NCI-H226 (cell line): ENCODE data around the gene CRYGC.

Source experiments
- DNase-seq: peaks from one replicate; pipeline ENCODE4 v3.0.0-alpha.2; 2015

Gene CRYGC

DNA sequence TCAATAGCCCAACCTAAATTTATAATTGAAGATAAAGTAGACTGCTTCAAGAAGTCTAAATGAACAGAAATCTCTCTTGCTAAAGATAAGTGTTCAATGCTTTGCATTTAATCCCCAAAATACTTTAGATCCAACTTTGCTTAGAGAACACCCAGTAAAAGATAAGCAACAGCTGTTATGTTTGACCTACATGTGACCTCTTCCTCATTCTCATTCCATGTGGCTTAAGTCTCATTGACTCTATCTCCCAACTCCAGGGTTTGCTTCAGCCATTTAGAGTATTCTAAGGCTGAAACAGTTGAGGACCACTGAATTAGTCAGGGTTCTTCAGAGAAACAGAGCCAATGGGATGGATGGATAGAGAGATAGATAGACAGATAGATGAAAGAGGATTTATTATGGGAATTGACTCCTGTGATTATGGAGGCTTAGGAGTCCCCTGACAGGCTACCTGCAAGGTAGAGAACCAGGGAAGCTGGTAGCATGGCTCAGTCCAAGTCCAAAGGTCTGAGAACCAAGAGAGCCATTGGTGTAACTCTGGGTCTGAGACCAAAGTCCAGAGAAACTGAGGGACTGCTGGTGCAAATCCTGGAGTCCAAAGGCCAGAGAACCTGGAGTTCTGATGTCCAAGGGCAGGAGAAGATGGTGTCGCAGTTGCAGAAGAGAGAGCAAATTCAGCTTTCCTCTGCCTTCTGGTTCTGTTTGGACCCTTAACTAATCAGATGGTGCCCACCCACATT is 37.4 kb downstream of the CRYGC start:
- no peak for DNase-seq

DNA sequence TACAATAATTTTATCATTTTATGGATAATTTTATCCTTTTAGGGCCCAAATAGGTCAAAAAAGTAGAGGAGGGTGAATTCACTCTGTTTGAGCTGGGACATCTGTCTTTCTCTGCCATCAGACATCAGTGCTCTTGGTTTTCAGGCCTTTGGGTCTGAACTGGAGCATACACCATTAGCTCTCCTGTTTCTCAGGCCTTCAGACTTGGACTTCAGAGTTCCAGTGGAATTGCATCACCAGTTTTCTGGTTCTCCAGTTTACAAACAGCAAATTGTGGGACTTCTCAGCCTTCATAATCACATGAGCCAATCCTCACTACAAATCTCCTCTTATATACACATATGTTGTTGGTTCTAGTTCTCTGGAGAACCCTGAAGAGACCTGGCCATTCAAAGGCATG is 39.2 kb downstream of the CRYGC start:
- DNase-seq = no peak

DNA sequence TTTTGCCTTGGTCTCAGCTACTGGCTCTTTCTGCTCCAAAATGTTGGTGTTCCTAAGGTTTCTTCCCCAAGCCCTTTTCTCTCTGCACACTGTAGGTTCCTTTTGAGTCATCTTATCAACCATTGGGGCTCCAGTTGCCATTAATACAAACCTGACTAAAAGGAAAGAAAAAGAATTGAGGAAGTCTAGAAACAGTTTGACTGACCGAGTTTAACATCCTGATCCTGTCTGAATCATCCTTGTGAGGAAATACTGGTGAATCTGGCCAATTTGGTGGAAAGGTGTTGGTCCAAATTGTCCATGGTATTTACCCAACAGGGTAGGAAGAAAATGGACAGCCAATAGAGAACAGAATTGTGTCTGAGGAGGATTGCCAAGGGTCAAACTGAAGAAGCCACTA is 43.6 kb downstream of the CRYGC start:
- DNase-seq = no peak

DNA sequence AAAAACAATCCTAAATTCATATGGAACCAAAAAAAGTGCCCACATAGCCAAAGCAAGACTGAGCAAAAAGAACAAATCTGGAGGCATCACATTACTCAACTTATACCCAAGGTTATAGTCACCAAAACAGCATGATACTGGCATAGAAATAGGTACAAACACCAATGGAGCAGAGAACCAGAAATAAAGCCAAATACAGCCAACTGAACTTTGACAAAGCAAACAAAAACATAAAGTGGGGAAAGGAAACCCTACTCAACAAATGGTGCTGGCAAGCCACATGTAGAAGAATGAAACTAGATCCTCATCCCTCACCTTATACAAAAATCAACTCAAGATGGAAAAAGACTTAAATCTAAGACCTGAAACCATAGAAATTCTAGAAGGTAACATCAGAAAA is 45.8 kb downstream of the CRYGC start:
- no peak for DNase-seq
